Common myeloid progenitor, CD34-positive (primary cell): ENCODE results near the gene CX3CL1.
"Not testable (repeated sequence)": the region's sequence is repeated elsewhere in the genome, so short reads cannot be mapped to it uniquely, and the experiment has no call there.

Experiments
- CTCF ChIA-PET: fragments of 350-600 bp; sonication (Branson Sonifier 250); formaldehyde crosslinking; loops from one replicate; lab custom pipeline; 2021; ENCODE audit warnings: antibody characterized with exemption; lab: Charles Lee
- POLR2A ChIA-PET: fragments of 350-600 bp; sonication (Branson Sonifier 250); formaldehyde crosslinking; loops from one replicate; lab custom pipeline; 2021; ENCODE audit warnings: antibody characterized with exemption; lab: Charles Lee
- DNase-seq, 3 donors: peaks; one replicate each; pipeline versions ENCODE4 v3.0.0 to v3.0.0-alpha.2; 2013
- H3K27ac ChIP-seq, 2 experiments: 1 replicate in 1 of 2; 2 replicates in 1 of 2; pipeline ENCODE4 v1.7.0; 2013; ENCODE audit warnings: inconsistent platforms in 2 of 2, low read length in 2 of 2, mild to moderate bottlenecking in 2 of 2, low read depth in 1 of 2, moderate library complexity in 1 of 2; ENCODE audit not compliant: severe bottlenecking in 2 of 2, insufficient read depth in 1 of 2, poor library complexity in 1 of 2
- H3K27me3 ChIP-seq, 5 experiments: replicated peaks in 2 of 5; 1 replicate in 3 of 5; 2 replicates in 2 of 5; pipeline versions ENCODE4 v1.6.1 to v1.7.0; 2013; ENCODE audit warnings: low read length in 4 of 5, mild to moderate bottlenecking in 2 of 5, moderate library complexity in 2 of 5, inconsistent platforms in 1 of 5; ENCODE audit not compliant: insufficient read depth in 5 of 5, control insufficient read depth in 4 of 5
- H3K36me3 ChIP-seq, 4 experiments: 1 replicate in 2 of 4; 2 replicates in 2 of 4; pipeline versions ENCODE4 v1.6.1 to v1.7.0; 2013; ENCODE audit warnings: low read length in 3 of 4, control low read depth in 1 of 4, mild to moderate bottlenecking in 1 of 4; ENCODE audit not compliant: control insufficient read depth in 4 of 4, insufficient read depth in 4 of 4
- H3K4me1 ChIP-seq, 4 experiments: 1 replicate in 3 of 4; 2 replicates in 1 of 4; pipeline versions ENCODE4 v1.6.1 to v1.7.1; 2013; ENCODE audit warnings: low read length in 3 of 4, mild to moderate bottlenecking in 3 of 4, control low read depth in 1 of 4, inconsistent platforms in 1 of 4, moderate library complexity in 1 of 4; ENCODE audit not compliant: control insufficient read depth in 4 of 4, insufficient read depth in 4 of 4; ENCODE audit errors: control extremely low read depth in 1 of 4
- H3K4me3 ChIP-seq, 7 experiments: 1 replicate in 4 of 7; 2 replicates in 3 of 7; pipeline versions ENCODE4 v1.5.1 to v1.7.0; 2013; ENCODE audit warnings: mild to moderate bottlenecking in 7 of 7, low read length in 6 of 7, moderate library complexity in 6 of 7, inconsistent platforms in 2 of 7, low read depth in 2 of 7, control low read depth in 1 of 7; ENCODE audit not compliant: insufficient read depth in 4 of 7, control insufficient read depth in 1 of 7; ENCODE audit errors: extremely low read depth in 1 of 7
- H3K9me3 ChIP-seq, 5 experiments: 1 replicate in 4 of 5; 2 replicates in 1 of 5; pipeline versions ENCODE4 v1.6.1 to v1.7.1; 2013; ENCODE audit warnings: low read length in 4 of 5, mild to moderate bottlenecking in 2 of 5, inconsistent platforms in 1 of 5, low read depth in 1 of 5, moderate library complexity in 1 of 5; ENCODE audit not compliant: control insufficient read depth in 4 of 5, insufficient read depth in 2 of 5; ENCODE audit errors: control extremely low read depth in 1 of 5
- WGBS: methylation state at CpG from one replicate; pipeline ENCODE4 v1.1.5; 2013; ENCODE audit not compliant: insufficient coverage; 5-methylcytosine and 5-hydroxymethylcytosine counted together

CX3CL1 gene

DNA sequence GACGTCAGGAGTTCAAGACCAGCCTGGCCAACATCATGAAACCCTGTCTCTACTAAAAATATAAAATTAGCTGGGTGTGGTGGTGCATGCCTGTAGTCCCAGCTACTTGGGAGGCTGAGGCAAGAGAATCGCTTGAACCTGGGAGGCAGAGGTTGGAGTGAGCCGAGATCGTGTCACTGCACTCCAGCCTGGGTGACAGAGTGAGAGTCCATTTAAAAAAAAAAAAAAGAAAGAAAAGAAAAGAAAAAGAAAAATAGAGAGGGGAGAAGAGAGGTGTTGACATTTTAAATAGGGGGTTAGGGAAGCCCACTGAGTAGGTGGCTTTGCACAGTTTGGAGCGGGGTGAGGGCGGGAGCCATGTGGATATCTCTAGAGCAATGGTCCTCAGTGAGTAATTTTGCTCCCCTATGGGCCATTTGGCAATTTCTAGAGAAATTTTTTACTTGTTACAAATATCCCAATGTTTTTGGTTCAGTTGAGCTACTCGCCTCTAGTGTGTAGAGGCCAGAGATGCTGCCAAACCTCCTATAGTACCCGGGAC lies 2.7 kb downstream of the CX3CL1 start:
- H3K4me1 ChIP-seq, H3K4me3 ChIP-seq, H3K27me3 ChIP-seq, POLR2A ChIA-PET, H3K36me3 ChIP-seq, DNase-seq, CTCF ChIA-PET, H3K27ac ChIP-seq, H3K9me3 ChIP-seq: not testable (repeated sequence)
- WGBS: 100% methylated on average over 4 of the region's 8 CpGs

DNA sequence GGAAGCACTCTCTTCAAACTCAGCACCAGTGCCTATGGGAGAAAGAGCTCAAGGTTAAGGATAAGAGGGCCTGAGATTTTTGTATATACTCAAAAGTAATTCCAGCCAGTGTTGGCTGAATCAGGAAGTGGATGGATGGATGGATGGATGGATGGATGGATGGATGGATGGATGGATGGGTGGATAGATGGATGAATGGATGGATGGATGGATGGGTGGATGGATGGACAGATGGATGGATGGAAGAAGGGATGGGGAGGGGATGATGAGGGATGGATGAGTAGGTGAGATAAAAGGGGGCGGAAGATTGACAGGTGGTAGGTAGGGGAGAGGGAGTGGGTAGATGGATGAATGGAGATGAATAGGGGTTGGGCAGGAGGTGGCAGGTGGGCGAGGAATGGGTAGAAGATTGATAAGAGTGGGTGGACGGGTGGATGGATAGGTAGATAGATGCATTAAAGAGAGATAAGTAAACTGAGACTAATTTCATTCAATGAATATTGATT lies 4.1 kb downstream of the CX3CL1 start:
- WGBS: 100% methylated on average over 2 of the region's 3 CpGs
- Histone ChIP-seq H3K27me3 (peaks cover 0 to 4% (median 0%) of the 10 kb centered on the region in 5 experiments), H3K36me3 (no peaks in the 10 kb centered on the region), H3K4me1 (peaks cover 0 to 3% (median 1%) of the 10 kb centered on the region in 4 experiments), H3K9me3 (no peaks in the 10 kb centered on the region), H3K27ac (no peak overlapping the region), H3K4me3 (no peak overlapping the region)
- ChIA-PET POLR2A (no interaction called here), CTCF (interaction anchor here (0.8 kb wide), 1 partner anchor 47 kb away, joined by 3 read pairs; no protein-coding TSS in a partner anchor)
- DNase-seq: no peak

DNA sequence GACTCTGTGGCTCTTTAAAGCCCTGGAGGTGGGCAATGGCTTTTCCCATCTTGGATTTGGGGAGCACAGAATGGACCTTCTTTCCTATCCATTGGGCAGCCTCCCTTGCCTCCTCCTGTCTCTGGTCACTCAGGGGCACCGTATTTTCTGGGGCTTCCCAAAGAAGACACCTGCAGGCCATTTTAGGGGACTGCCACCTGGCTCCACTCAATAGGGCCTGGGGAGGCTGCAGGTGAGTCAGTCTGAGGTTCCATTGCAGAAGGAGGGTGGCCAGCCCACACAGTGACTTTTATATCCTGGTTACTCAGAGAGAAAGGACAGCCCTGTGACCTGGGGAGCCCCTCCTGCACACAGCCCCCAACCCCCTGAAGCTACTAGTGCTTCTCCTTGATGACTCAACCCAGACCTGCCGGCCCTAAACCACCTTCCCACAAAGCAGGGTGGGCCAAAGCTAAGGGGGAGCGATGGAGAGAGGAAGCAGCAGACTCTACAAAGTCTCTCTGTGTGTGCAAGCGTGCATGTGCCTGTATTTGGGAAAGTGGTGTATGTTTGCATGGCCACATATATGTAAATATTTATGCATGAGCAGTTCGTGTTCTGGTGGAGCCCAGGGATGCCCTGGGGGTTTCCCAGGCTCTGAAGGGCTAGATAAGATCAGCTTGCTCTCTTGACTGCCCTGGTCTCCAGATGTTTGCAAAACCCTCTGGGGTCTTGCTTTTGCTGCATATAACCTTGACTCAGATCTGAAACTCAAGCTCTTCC lies 5.0 kb downstream of the CX3CL1 start:
- peak; percentile 14 to 72 (median 65) for DNase-seq
- 42% methylated on average over 5 of the region's 5 CpGs for WGBS
- ChIA-PET POLR2A (no interaction called here), CTCF (interaction anchor here (1.5 kb wide), 1 partner anchor 77 kb away, joined by 8 read pairs; no protein-coding TSS in a partner anchor)
- peaks cover 0 to 4% (median 0%) of the 10 kb centered on the region in 5 experiments for H3K27me3 ChIP-seq
- H3K4me1 ChIP-seq: peaks cover 0 to 3% (median 1%) of the 10 kb centered on the region in 4 experiments
- H3K4me3 ChIP-seq: no peak overlapping the region
- no peaks in the 10 kb centered on the region for H3K36me3 ChIP-seq
- no peaks in the 10 kb centered on the region for H3K9me3 ChIP-seq
- no peak overlapping the region for H3K27ac ChIP-seq

DNA sequence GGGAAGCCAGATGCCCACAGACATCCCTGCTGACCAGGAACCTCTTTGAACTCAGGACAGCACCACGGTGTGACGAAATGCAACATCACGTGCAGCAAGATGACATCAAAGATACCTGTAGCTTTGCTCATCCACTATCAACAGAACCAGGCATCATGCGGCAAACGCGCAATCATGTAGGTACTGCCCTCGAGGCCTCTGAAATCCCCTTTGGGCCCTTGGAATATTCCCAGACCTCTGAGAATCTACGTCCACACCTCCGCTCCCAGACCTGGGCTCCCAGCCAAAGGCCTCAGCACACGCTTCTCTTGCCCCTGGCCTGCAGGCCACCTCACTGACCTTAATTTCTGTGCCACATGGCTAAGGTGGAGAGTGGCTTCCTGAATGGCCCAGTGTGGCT lies 7.3 kb downstream of the CX3CL1 start:
- ChIA-PET POLR2A (no interaction called here), CTCF (interaction anchor here (1.7 kb wide), 1 partner anchor 38 kb away, joined by 5 read pairs; no protein-coding TSS in a partner anchor)
- H3K4me1 ChIP-seq: peaks cover 0 to 13% (median 10%) of the 10 kb centered on the region in 4 experiments
- 96% methylated on average over 10 of the region's 10 CpGs for WGBS
- peaks cover 0 to 2% (median 0%) of the 10 kb centered on the region in 5 experiments for H3K27me3 ChIP-seq
- H3K4me3 ChIP-seq: no peak overlapping the region
- no peaks in the 10 kb centered on the region for H3K36me3 ChIP-seq
- no peak overlapping the region for H3K27ac ChIP-seq
- DNase-seq: no peak
- H3K9me3 ChIP-seq: no peaks in the 10 kb centered on the region

DNA sequence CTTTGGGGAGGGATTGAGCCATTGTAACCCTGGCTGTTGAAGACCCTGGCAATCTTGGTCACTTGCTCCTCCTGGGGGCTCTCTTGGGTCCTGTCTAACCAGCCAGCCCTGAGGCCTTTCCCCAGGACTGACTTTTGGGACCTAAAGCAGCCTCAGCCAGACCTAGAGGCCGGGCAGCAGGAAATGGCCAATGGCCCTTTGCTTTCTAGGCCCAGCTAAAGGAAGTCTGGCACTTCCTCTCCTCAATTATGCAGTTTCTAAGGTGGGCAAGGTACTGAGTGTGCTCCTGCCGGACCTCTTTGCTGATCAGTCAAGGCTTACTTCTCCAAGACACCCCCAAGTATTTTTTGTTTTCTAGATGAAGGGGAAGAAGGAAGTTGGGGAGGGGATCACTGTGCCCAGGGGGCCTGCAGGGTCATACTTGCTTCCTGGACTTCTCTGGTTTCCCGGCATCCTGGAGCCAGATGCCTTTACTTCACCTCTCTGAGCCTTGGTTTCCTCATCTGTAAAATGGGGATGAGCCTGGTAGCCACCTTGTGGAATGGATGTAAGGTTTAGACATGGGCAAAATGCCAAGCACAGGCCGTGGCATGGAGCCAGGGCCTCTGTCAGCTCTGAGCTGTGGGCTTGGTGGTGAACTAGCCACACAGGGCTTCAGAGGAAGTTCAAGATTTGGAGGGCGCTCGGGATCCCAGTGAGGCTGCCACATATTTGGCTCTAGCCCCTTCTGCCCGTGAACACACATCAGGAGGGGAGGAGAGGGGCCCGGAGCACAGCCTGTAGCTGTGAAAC lies 8.6 kb downstream of the CX3CL1 start:
- 15% methylated on average over 4 of the region's 8 CpGs for WGBS
- H3K4me3 ChIP-seq: no peak overlapping the region
- H3K4me1 ChIP-seq: peaks cover 0 to 16% (median 11%) of the 10 kb centered on the region in 4 experiments
- peak; percentile 43 to 80 (median 77) for DNase-seq
- ChIA-PET CTCF (no interaction called here), POLR2A (no interaction called here)
- no peaks in the 10 kb centered on the region for H3K36me3 ChIP-seq
- peaks cover 0 to under 1% (median 0%) of the 10 kb centered on the region in 5 experiments for H3K27me3 ChIP-seq
- no peak overlapping the region for H3K27ac ChIP-seq
- no peaks in the 10 kb centered on the region for H3K9me3 ChIP-seq

DNA sequence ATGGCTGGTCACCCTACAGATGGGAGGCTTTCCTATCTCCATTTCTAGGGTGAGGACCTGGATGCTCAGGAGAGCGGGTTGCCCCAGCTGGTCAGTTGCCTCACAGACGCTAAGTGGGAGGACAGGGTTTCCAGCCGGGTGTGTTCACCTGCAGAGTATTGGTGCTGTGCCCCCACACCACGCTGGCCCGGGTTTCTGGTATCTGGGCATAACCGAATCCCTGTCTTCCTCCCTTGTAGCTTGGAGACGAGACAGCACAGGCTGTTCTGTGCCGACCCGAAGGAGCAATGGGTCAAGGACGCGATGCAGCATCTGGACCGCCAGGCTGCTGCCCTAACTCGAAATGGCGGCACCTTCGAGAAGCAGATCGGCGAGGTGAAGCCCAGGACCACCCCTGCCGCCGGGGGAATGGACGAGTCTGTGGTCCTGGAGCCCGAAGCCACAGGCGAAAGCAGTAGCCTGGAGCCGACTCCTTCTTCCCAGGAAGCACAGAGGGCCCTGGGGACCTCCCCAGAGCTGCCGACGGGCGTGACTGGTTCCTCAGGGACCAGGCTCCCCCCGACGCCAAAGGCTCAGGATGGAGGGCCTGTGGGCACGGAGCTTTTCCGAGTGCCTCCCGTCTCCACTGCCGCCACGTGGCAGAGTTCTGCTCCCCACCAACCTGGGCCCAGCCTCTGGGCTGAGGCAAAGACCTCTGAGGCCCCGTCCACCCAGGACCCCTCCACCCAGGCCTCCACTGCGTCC lies 9.7 kb downstream of the CX3CL1 start:
- DNase-seq: no peak
- Histone ChIP-seq H3K27me3 (no peaks in the 10 kb centered on the region), H3K4me3 (no peak overlapping the region), H3K9me3 (no peaks in the 10 kb centered on the region), H3K36me3 (no peaks in the 10 kb centered on the region), H3K4me1 (peaks cover 0 to 16% (median 11%) of the 10 kb centered on the region in 4 experiments), H3K27ac (no peak overlapping the region)
- 98% methylated on average over 33 of the region's 35 CpGs for WGBS
- ChIA-PET POLR2A (no interaction called here), CTCF (no interaction called here)
